Endodermal cell (in vitro differentiated cells): Measurements from ENCODE around the gene BMP8B. TPM values are rescaled to one million over a fixed set of nuclear protein-coding genes. Genes with fewer than 3 reads are reported as not detected.

ENCODE experiments used
- DNase-seq: peaks from one replicate; pipeline ENCODE4 v3.0.0-alpha.2; 2017
- H3K27ac ChIP-seq: 2 replicates; pipeline ENCODE4 v1.5.1; 2013; ENCODE audit warnings: mild to moderate bottlenecking, low read depth, low read length, moderate library complexity
- H3K27me3 ChIP-seq: 2 replicates; pipeline ENCODE4 v1.6.1; 2013; ENCODE audit warnings: mild to moderate bottlenecking, low read length, moderate library complexity; ENCODE audit not compliant: insufficient read depth, control insufficient read depth, poor library complexity, severe bottlenecking
- H3K36me3 ChIP-seq: 2 replicates; pipeline ENCODE4 v1.7.0; 2013; ENCODE audit warnings: mild to moderate bottlenecking, low read length, moderate library complexity; ENCODE audit not compliant: control insufficient read depth, insufficient read depth
- H3K4me1 ChIP-seq: one replicate; pipeline ENCODE4 v1.7.0; 2013; ENCODE audit warnings: low read length; ENCODE audit not compliant: control insufficient read depth, insufficient read depth
- H3K4me3 ChIP-seq: 2 replicates; pipeline ENCODE4 v1.5.1; 2013; ENCODE audit warnings: mild to moderate bottlenecking, low read length, moderate library complexity
- H3K9ac ChIP-seq: 2 replicates; pipeline ENCODE4 v1.6.1; 2013; ENCODE audit warnings: mild to moderate bottlenecking, low read length, moderate library complexity; ENCODE audit not compliant: poor library complexity, severe bottlenecking; ENCODE audit errors: extremely low read depth
- H3K9me3 ChIP-seq: 2 replicates; pipeline ENCODE4 v1.6.1; 2013; ENCODE audit warnings: mild to moderate bottlenecking, low read length, moderate library complexity; ENCODE audit not compliant: control insufficient read depth
- H3K27ac Mint-ChIP-seq: 2 replicates; pipeline ENCODE4 v1.8.0; 2020; ENCODE audit warnings: mixed read lengths
- H3K27me3 Mint-ChIP-seq: 2 replicates; pipeline ENCODE4 v1.8.0; 2021; ENCODE audit warnings: mild to moderate bottlenecking, mixed read lengths; ENCODE audit not compliant: insufficient read depth
- H3K36me3 Mint-ChIP-seq: 2 replicates; pipeline ENCODE4 v1.8.0; 2020; ENCODE audit warnings: low read depth, mixed read lengths
- H3K4me1 Mint-ChIP-seq: 2 replicates; pipeline ENCODE4 v1.8.0; 2020; ENCODE audit warnings: mixed read lengths
- H3K4me3 Mint-ChIP-seq: 2 replicates; pipeline ENCODE4 v1.8.0; 2020; ENCODE audit warnings: mild to moderate bottlenecking, moderate library complexity, mixed read lengths
- H3K9me3 Mint-ChIP-seq: 2 replicates; pipeline ENCODE4 v1.8.0; 2020; ENCODE audit warnings: mild to moderate bottlenecking, mixed read lengths
- WGBS, 2 experiments: methylation state at CpG; one replicate each; pipeline versions ENCODE4 v1.1.5 to v1.1.7; 2013; ENCODE audit warnings: missing lambda C conversion rate in 2 of 2, mixed read lengths in 1 of 2; ENCODE audit not compliant: insufficient coverage in 1 of 2, insufficient read length in 1 of 2; 5-methylcytosine and 5-hydroxymethylcytosine counted together
- total RNA-seq, 2 donors: library from RNA; stranded (reverse); fragmentation: NEBNext Ultra II Directional in 1 of 2; extraction: Animal tissue kit (Norgen Biotek cat#: 25700) in 1 of 2; gene quantifications; 2 replicates in 1 of 2; 3 replicates in 1 of 2; pipeline ENCODE4 v1.2.1, GENCODE V29; 2021
- TF ChIP-seq, protein P1 (sequence below): fragments of 200-600 bp; sonication (generic); conservative IDR thresholded peaks from 2 replicates; pipeline ENCODE4 v1.5.0; 2021; ENCODE audit warnings: antibody characterized with exemption, mild to moderate bottlenecking

The BMP8B gene
- total RNA-seq, 2 donors from 2014 or later, result 0.13 to 0.29 TPM

DNA sequence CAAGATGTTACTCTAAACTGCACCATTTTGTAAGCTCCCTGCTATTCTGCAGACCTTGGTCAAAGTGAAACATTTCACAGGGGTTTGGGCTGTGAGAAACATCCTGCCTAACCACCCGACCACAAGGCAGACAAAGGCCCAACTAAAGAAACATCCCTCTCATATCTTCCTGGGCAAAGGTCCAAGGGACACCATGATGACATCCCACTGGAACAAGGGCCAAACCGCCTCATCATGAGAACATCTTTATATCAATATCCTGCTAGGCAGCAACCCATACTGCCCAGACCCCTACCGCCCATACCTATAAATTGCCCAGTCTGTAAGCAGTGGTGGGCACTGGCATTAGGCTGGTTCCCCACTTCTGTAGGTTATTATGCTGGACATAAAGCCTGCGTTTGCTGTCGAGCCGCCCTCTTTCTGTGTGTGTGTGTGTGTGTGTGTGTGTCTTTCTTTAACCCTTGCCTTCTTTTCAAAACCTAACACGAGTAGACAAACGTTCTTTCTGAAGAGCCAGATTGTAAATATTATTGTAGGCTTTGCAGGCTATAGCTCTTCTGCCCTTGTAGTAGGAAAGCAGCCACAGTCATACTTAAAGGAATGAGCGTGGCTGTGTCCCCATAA is 51.0 kb downstream of the BMP8B start:
- 90 to 100% methylated on average over 2 to 9 of the region's 9 CpGs for WGBS, 2 experiments

DNA sequence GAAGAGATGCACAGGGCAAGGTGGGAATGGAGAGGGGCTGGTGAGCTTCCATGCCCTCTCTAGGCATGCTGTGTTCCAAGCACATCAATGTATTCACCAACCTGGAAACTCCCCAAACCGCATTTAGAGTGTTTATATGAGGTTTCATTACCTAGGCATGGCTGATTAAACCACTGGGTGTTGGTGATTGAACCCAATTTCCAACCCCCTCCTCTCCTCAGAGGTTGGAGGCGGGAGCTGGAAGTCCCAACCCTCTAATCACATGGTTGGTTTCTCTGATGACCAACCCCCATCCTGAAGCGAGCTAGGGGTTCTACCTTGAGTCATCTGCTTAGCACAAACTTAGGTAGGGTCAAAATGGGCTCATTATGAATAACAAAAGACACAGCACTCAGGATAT is 52.9 kb downstream of the BMP8B start:
- H3K36me3 ChIP-seq, result peaks cover 5% of the 10 kb centered on the region
- Mint-ChIP-seq H3K4me1 (peaks cover 7% of the 10 kb centered on the region), H3K4me3 (no peak overlapping the region), H3K36me3 (peaks cover 2% of the 10 kb centered on the region), H3K27me3 (peaks cover 81% of the 10 kb centered on the region), H3K9me3 (peaks cover 6% of the 10 kb centered on the region), H3K27ac (no peak overlapping the region)
- H3K9me3 ChIP-seq, result no peaks in the 10 kb centered on the region
- TF ChIP-seq, protein P1, sequence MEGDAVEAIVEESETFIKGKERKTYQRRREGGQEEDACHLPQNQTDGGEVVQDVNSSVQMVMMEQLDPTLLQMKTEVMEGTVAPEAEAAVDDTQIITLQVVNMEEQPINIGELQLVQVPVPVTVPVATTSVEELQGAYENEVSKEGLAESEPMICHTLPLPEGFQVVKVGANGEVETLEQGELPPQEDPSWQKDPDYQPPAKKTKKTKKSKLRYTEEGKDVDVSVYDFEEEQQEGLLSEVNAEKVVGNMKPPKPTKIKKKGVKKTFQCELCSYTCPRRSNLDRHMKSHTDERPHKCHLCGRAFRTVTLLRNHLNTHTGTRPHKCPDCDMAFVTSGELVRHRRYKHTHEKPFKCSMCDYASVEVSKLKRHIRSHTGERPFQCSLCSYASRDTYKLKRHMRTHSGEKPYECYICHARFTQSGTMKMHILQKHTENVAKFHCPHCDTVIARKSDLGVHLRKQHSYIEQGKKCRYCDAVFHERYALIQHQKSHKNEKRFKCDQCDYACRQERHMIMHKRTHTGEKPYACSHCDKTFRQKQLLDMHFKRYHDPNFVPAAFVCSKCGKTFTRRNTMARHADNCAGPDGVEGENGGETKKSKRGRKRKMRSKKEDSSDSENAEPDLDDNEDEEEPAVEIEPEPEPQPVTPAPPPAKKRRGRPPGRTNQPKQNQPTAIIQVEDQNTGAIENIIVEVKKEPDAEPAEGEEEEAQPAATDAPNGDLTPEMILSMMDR, result no peak
- 66% methylated on average over 3 of the region's 3 CpGs; no CpG with 5 or more reads in 1 of the 2 experiments for WGBS, 2 experiments
- no peaks in the 10 kb centered on the region for H3K4me1 ChIP-seq
- H3K27ac ChIP-seq, result no peak overlapping the region
- peaks cover 73% of the 10 kb centered on the region for H3K27me3 ChIP-seq
- H3K9ac ChIP-seq, result no peak overlapping the region
- H3K4me3 ChIP-seq, result no peak overlapping the region
- no peak for DNase-seq

More for the DNA sequence above, 51.0 kb downstream of the BMP8B start:
- peaks cover 62% of the 10 kb centered on the region for H3K27me3 Mint-ChIP-seq
- Histone ChIP-seq H3K9me3 (no peaks in the 10 kb centered on the region), H3K4me1 (no peaks in the 10 kb centered on the region), H3K27me3 (peaks cover 53% of the 10 kb centered on the region), H3K36me3 (peaks cover 24% of the 10 kb centered on the region), H3K9ac (no peak overlapping the region), H3K4me3 (no peak overlapping the region), H3K27ac (no peak overlapping the region)
- DNase-seq, result no peak
- peaks cover 6% of the 10 kb centered on the region for H3K9me3 Mint-ChIP-seq
- no peak overlapping the region for H3K4me3 Mint-ChIP-seq
- H3K4me1 Mint-ChIP-seq, result peaks cover 7% of the 10 kb centered on the region
- H3K27ac Mint-ChIP-seq, result no peak overlapping the region
- H3K36me3 Mint-ChIP-seq, result peaks cover 16% of the 10 kb centered on the region
- TF ChIP-seq, protein P1, result no peak

DNA sequence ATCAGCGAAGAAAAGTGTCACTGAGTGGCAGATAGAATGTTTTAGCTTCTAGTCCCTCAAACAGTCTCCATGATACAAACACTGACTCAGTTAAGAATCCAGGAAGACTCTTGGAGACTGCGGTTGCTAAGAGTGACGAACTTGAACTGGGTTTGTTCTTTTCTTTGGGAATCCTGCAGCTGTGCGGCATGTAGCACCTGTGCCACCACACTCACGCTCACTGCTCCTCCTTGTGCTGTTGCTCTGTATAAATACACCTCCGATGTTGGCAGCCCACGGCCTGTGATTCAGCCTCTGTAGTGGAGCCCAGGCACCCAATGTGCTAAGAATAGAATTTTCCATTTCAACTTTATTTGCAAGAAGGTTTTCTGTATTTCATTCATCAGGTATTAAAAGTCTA is 55.5 kb downstream of the BMP8B start:
- no peak overlapping the region for H3K27ac ChIP-seq
- TF ChIP-seq, protein P1, result no peak
- H3K9ac ChIP-seq, result no peak overlapping the region
- no peak overlapping the region for H3K4me3 Mint-ChIP-seq
- H3K9me3 ChIP-seq, result no peaks in the 10 kb centered on the region
- H3K27me3 ChIP-seq, result peaks cover 98% of the 10 kb centered on the region
- H3K4me1 ChIP-seq, result no peaks in the 10 kb centered on the region
- H3K27ac Mint-ChIP-seq, result no peak overlapping the region
- 79 to 81% methylated on average over 3 to 7 of the region's 7 CpGs for WGBS, 2 experiments
- no peaks in the 10 kb centered on the region for H3K36me3 ChIP-seq
- no peak for DNase-seq
- H3K4me3 ChIP-seq, result no peak overlapping the region
- H3K27me3 Mint-ChIP-seq, result peaks cover 100% of the 10 kb centered on the region
- H3K4me1 Mint-ChIP-seq, result no peaks in the 10 kb centered on the region
- no peaks in the 10 kb centered on the region for H3K36me3 Mint-ChIP-seq
- no peaks in the 10 kb centered on the region for H3K9me3 Mint-ChIP-seq
